ENCODE measurements around the gene ZFP1.

The ZFP1 gene

DNA sequence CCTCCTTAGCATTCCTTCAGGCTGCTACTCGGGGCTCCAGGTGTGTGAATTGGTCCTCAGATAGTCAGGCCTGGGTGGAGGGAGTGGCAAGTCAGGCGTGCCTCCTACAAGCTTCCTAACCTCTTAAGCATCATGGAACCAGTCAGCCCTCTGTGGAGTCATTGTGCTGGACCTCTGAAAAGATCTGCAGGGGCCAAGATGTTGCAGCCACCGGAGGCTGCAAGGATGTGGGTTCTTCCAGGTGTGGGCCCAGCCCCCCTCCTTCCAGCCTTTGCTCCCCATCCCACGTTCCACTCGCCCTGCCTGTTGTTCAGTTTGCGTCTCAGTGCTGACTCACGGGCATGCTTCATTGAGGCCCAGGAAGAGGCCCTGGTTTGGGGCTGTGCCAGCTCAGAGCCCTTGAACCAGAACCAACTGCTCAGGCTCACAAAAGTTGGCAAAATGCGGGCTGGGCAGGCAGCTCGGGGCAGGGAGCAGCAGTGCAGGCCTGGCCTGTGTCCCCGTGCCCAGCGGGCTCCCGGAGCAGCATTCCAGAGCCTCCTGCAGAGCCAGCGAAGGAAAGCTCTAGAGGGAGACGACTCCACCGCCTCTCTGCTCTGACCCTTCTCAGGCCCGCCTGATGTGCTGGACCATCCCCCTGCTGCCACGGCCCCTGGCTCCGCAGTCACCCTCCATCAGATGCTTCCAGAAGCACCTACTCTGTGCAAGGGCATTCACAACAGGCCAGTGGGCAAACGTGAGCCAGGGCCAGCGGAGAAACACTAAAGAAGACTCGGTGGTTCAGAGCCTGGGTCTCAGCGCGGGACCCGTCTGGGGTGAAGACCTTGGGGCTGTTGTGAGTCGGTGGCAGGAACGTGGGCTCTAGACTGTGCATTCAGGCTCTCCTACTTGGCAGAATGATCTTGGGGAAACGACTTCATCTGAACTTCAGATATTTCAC is 39.3 kb upstream of the ZFP1 start:
- peaks cover 1% of the 10 kb centered on the region for H3K9me3 Mint-ChIP-seq
- CTCF ChIA-PET: interaction anchor here (0.7 to 7.3 kb wide), 16 partner anchors 10 to 297 kb away, joined by 3 to 135 read pairs (median 6); partner anchors contain the start of gene ZNRF1
- peaks cover 1% of the 10 kb centered on the region for H3K36me3 Mint-ChIP-seq
- H3K27me3 Mint-ChIP-seq: peaks cover 17% of the 10 kb centered on the region
- DNase-seq: peak; percentile 62
- peak overlapping the region; percentile 27 for H3K4me3 Mint-ChIP-seq
- peaks cover 69% of the 10 kb centered on the region for H3K4me1 Mint-ChIP-seq
- H3K27ac Mint-ChIP-seq: peak overlapping the region; percentile 80

DNA sequence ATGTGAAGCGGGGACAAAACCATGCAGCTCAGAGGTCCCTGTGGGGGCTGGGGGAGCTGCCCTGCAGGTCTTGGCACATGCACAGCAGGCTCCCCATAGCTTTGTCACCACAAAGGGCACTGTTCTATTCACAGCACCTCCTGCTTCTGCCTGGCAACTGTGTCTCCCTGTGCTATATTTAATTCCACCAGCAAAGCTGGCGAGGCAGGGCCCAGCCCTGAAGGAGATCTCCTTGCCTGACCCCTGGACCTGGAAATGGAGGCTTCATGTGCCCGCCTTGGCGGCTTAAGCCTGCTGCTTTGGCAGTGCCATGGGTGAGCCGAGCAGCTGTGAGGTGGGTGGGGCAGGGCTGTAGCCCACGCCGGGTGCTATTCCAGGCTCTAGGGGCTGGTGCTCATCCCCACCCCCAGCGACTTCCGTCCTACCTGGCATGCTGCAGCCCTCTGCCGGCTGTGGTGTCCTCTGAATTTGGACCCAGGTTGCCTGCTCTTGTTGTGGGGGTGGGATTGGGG is 38.5 kb upstream of the ZFP1 start:
- Mint-ChIP-seq H3K9me3 (no peaks in the 10 kb centered on the region), H3K4me3 (no peak overlapping the region)

DNA sequence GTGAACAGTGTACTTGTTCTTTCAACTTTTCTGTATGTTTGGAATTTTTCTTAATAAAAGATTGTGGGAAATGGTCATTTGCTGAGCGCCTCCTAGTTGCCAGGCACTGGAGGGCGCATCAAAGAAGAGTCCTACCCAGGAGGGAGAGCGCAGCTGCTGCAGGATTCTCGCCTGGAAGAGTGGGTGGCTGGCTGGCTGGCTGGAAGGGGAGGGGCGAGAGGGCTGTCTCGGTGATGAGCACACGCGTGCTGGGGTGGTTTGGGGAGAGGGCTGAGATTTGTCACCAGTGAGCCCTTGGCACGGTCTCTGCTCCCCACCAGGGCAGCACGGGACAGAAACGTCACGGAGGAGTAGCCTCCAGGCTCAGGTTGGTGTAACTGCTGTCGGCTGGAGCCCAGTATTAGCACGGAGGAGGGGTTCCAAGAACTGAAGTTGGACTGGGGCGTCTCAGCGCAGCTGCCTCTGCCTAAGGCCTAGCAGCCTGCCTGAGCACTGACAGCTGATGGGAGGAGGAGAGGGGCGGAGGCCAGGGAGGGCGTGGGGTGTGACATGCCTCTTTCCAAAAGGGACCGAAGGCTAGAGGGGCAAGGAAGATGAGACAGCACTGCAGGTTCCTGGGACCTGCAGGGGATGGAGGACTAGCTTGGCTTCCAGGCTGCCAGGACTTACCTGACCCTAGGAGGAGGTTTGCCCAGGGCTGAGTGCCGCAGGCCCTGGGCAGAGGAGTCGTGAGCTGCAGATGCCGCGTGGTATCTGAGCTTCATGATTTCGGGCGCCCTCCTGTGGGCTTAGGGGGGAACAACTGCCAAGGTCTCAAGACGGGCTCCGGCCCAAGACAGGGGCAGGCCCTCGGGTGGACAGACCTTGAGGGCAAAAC is 37.4 kb upstream of the ZFP1 start:
- DNase-seq: peak; percentile 88
- CTCF ChIA-PET: interaction anchor here (0.5 to 7.3 kb wide), 50 partner anchors 8 to 403 kb away, joined by 3 to 135 read pairs (median 4); partner anchors contain the start of genes FA2H, WDR59 and ZNRF1
- H3K4me1 Mint-ChIP-seq: peaks cover 57% of the 10 kb centered on the region
- no peaks in the 10 kb centered on the region for H3K9me3 Mint-ChIP-seq
- H3K27ac Mint-ChIP-seq: peak overlapping the region; percentile 52
- H3K36me3 Mint-ChIP-seq: peaks cover 1% of the 10 kb centered on the region
- peaks cover 17% of the 10 kb centered on the region for H3K27me3 Mint-ChIP-seq
- H3K4me3 Mint-ChIP-seq: no peak overlapping the region

More for the DNA sequence above, 38.5 kb upstream of the ZFP1 start:
- Mint-ChIP-seq H3K36me3 (peaks cover 1% of the 10 kb centered on the region), H3K27me3 (peaks cover 17% of the 10 kb centered on the region), H3K4me1 (peaks cover 68% of the 10 kb centered on the region), H3K27ac (peak overlapping the region; percentile 80)
- no peak for DNase-seq
- CTCF ChIA-PET: interaction anchor here (0.9 to 7.3 kb wide), 15 partner anchors 11 to 297 kb away, joined by 3 to 135 read pairs (median 7); partner anchors contain the start of gene ZNRF1

DNA sequence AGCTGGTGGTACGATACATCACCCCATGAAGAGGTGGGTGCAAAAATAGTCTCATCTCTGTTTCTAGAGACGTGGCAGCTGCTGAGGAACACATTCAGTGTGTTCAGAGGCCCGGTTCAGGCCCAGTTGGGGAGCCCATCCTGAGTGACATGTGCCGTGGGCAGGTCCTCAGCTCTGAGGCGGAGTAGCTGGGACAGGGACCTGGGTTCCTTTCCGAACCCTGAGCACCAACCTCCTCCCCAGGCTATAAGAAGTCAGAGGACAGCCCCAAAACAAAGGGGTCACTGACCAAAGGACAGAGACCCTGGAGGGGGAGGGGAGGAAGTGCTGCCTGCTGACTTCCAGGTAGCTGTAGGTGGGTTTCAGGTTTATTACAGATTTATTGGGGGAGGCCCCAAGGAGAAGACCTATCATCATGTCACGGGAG is 36.8 kb upstream of the ZFP1 start:
- no peak for DNase-seq
- Mint-ChIP-seq H3K27me3 (peaks cover 17% of the 10 kb centered on the region), H3K36me3 (peaks cover 1% of the 10 kb centered on the region), H3K27ac (no peak overlapping the region), H3K4me1 (peaks cover 52% of the 10 kb centered on the region), H3K4me3 (no peak overlapping the region), H3K9me3 (no peaks in the 10 kb centered on the region)
- CTCF ChIA-PET: interaction anchor here (0.5 to 7.3 kb wide), 40 partner anchors 8 to 402 kb away, joined by 3 to 135 read pairs (median 5); partner anchors contain the start of genes FA2H, WDR59 and ZNRF1

DNA sequence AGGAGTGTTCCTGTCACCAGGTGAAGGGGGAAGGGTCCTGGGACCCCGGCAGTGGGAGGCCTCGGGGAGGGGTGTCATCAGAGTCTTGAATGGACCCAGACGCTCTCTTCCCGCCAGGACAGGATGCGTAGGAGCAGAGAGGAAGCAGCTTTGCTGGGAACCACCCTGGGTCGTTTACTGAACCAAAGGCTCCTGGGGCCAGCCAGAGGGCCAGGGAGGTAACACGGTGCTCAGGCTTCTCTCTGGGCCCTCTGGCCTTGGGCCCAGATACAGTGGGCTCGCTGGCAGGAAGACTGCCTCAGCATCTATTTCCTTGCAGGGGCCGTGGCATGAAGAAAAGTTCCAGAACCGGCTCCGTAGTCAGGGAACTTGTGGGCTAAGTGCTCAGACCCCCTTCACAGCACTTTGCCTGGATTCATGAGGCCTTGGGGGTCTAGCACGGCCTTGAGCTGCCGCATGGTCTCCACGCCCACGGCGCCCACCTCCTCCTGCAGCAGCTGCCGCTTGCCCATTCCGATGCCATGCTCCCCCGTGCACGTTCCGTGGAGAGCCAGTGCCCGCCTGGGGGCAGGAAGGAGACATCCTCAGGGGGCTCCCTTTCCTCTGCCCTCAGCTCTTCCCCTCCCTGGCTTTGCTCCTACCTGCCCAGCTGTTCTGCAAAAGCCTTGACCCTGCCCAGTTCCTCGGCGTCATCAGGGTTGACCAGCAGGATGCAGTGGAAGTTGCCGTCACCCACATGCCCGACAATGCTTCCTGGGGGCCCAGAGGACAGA is 36.2 kb upstream of the ZFP1 start:
- Mint-ChIP-seq H3K27ac (no peak overlapping the region), H3K36me3 (peaks cover under 1% of the 10 kb centered on the region), H3K4me3 (no peak overlapping the region), H3K4me1 (peaks cover 48% of the 10 kb centered on the region), H3K27me3 (peaks cover 17% of the 10 kb centered on the region), H3K9me3 (no peaks in the 10 kb centered on the region)
- CTCF ChIA-PET: interaction anchor here (0.6 to 7.3 kb wide), 33 partner anchors 9 to 402 kb away, joined by 3 to 135 read pairs (median 5); partner anchors contain the start of genes FA2H and ZNRF1
- no peak for DNase-seq

GRCh38 chr16:75112734-75113491 is 35.4 kb upstream of the ZFP1 start:
- H3K4me3 Mint-ChIP-seq: no peak overlapping the region
- no peak for DNase-seq
- H3K4me1 Mint-ChIP-seq: peaks cover 43% of the 10 kb centered on the region
- H3K27ac Mint-ChIP-seq: no peak overlapping the region
- CTCF ChIA-PET: interaction anchor here (0.6 to 7.3 kb wide), 5 partner anchors 87 to 447 kb away, joined by 3 to 135 read pairs (median 4); partner anchors contain the start of gene ZNRF1
- no peaks in the 10 kb centered on the region for H3K9me3 Mint-ChIP-seq
- H3K36me3 Mint-ChIP-seq: no peaks in the 10 kb centered on the region
- H3K27me3 Mint-ChIP-seq: peaks cover 17% of the 10 kb centered on the region

- CTCF ChIA-PET: interaction anchor here (0.6 to 7.3 kb wide), 2 partner anchors 116 to 448 kb away, joined by 3 to 135 read pairs; partner anchors contain the start of gene ZNRF1
- no peak for DNase-seq
- no peak overlapping the region for H3K27ac Mint-ChIP-seq
- H3K4me1 Mint-ChIP-seq: peaks cover 38% of the 10 kb centered on the region
- H3K9me3 Mint-ChIP-seq: no peaks in the 10 kb centered on the region
- H3K4me3 Mint-ChIP-seq: no peak overlapping the region
- H3K27me3 Mint-ChIP-seq: peaks cover 17% of the 10 kb centered on the region
- no peaks in the 10 kb centered on the region for H3K36me3 Mint-ChIP-seq
These were observed 34.7 kb upstream of the ZFP1 start for GRCh38 chr16:75113541-75114121.

DNA sequence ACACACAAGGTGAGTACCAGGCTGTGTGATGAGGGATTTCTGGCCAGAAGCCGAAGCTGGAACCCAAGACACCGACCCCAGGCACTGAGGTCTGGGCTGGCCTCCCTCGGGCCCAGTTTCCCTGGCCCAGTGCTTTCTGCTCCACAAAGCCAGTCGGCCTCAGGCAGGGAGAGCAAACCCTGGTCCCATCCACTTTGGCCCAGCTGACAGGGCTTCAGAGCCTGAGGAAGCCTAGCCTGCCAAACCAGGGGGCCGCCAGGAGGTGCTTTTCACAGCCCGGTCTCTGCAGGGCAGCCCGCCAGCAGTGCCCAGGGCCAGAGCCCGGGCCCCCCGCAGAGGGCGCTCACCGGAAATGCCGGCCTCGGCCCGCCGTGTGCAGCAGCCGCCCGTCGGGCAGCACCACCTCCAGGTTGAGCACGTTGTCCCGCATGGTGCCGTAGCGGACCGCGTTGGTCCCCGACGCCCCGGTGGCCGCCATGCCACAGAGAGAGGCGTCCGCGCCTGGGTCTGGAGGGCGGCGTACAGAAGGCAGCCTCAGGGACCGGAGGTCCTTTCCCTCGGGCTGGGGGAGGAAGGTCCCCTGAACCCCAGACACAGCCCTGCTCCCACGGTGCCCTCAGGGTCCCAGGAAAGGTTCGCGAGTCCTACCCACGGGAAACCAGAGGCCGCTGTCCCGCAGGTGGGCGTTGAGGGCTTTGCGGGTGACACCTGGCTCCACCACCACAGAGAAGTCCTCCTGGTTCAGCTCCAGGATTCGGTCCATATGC is 34.0 kb upstream of the ZFP1 start:
- Mint-ChIP-seq H3K27me3 (peaks cover 17% of the 10 kb centered on the region), H3K4me1 (peaks cover 30% of the 10 kb centered on the region), H3K36me3 (no peaks in the 10 kb centered on the region), H3K27ac (no peak overlapping the region), H3K4me3 (no peak overlapping the region), H3K9me3 (no peaks in the 10 kb centered on the region)
- DNase-seq: no peak
- CTCF ChIA-PET: interaction anchor here (7.3 kb wide), 1 partner anchor 117 kb away, joined by 135 read pairs; the partner anchor contains the start of gene ZNRF1

GRCh38 chr16:75114946-75115825 is 33.1 kb upstream of the ZFP1 start:
- no peak overlapping the region for H3K27ac Mint-ChIP-seq
- DNase-seq: no peak
- CTCF ChIA-PET: no interaction called here
- no peaks in the 10 kb centered on the region for H3K36me3 Mint-ChIP-seq
- no peaks in the 10 kb centered on the region for H3K9me3 Mint-ChIP-seq
- peaks cover 17% of the 10 kb centered on the region for H3K27me3 Mint-ChIP-seq
- H3K4me1 Mint-ChIP-seq: peaks cover 22% of the 10 kb centered on the region
- no peak overlapping the region for H3K4me3 Mint-ChIP-seq

DNA sequence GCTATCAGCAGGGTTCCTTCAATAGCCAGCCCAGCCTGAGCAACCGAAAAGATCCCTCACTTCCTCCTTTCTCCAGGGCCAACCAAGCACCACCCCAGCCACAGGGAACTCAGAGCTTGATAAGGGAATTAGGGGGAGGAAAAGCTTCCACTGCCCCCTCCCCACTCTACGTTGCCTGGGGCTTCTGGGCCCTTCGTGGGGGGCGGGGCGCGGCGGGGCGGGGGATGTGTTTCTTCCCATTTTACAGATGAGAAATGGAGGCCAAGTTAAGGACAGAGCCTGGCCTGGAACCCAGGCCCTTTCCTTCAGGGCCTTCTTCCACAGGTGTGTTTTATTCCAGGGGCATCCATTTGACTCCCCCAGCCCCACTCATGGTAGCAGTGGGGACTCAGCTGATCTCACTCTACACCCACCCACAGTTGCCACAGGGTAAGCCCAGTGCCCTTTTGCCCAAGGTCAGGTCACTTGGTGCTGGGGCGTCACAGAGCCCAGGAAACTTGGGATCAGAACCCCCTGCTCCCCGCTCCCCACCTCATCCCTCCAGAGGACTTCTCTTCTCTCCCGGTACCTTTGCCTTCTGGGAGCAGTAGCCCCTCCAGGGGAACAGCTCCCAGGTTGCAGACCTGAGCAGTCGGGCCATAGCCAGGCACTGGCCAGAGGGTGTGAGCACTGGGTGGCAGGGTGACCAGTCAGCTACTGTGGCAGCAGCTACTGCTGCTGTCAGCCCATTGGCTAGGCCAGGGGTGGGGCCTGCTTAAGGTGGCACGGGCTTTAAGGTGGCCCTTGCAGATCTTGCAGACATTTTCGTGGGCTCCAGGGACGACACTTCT is 32.0 kb upstream of the ZFP1 start, which contains the start of gene LDHD:
LDHD (minus strand) TSS at position 700 of the 830 bp plus-strand sequence; CDS start at position 640, 60 bp downstream.
- no peak for DNase-seq

More for the DNA sequence above, 32.0 kb upstream of the ZFP1 start, which contains the start of gene LDHD:
- Mint-ChIP-seq H3K27ac (no peak within 1 kb of the TSS), H3K9me3 (peaks cover 1% of the 10 kb centered on the region), H3K4me1 (peaks cover 11% of the 10 kb centered on the region), H3K27me3 (peaks cover 16% of the 10 kb centered on the region), H3K4me3 (peak within 1 kb of the TSS; percentile 47), H3K36me3 (no peaks in the 10 kb centered on the region)
- CTCF ChIA-PET: no interaction called here

All from activated naive CD4-positive, alpha-beta T cell treated with anti-CD3 and anti-CD28 coated beads, Interleukin-2, amount 10 ng/mL, durations not matched to agents 7 days and 5 days (primary cell).